ENCODE data around the gene SH3GLB1. TPM values are rescaled to one million over a fixed set of nuclear protein-coding genes. Genes with fewer than 3 reads are reported as not detected.

SH3GLB1 gene
- total and polyA plus RNA-seq, 2 of the 13 experiments (the other 11 are each of a cell fraction or from before 2014, with no cell fraction given) = 26.0 to 41.5 TPM

- TF ChIP-seq TIGD3 (CRISPR knock-in tag; IDR thresholded peaks at IDR 0.05; ENCODE audit: borderline replicate concordance) (no peak), ZC3H4 (CRISPR knock-in tag; IDR thresholded peaks at IDR 0.05; ENCODE audit: borderline replicate concordance) (no peak), ZNF660 (CRISPR knock-in tag; IDR thresholded peaks at IDR 0.05; ENCODE audit: borderline replicate concordance, low read depth) (no peak), ZNF10 (CRISPR knock-in tag; IDR thresholded peaks at IDR 0.05; ENCODE audit: borderline replicate concordance, low read depth) (no peak), MTA1 (CRISPR knock-in tag; IDR thresholded peaks at IDR 0.05; ENCODE audit: borderline replicate concordance) (no peak), ZNF235 (CRISPR knock-in tag; IDR thresholded peaks at IDR 0.05; ENCODE audit: borderline replicate concordance) (no peak), YY1 (IDR thresholded peaks at IDR 0.05; ENCODE audit: insufficient read depth, insufficient replicate concordance, low read depth, low read length) (no peak), ZSCAN22 (CRISPR knock-in tag; IDR thresholded peaks at IDR 0.05) (no peak), ELK4 (CRISPR knock-in tag; IDR thresholded peaks at IDR 0.05; ENCODE audit: borderline replicate concordance) (no peak), ZNF850 (CRISPR knock-in tag; conservative IDR thresholded peaks at IDR 0.05) (no peak), ZNF337 (CRISPR knock-in tag; IDR thresholded peaks at IDR 0.05; ENCODE audit: borderline replicate concordance, low read depth) (no peak), SOX6 (IDR thresholded peaks at IDR 0.05) (no peak), SOX6 (CRISPR knock-in tag; IDR thresholded peaks at IDR 0.05) (no peak), MIER3 (CRISPR knock-in tag; IDR thresholded peaks at IDR 0.05; ENCODE audit: borderline replicate concordance) (no peak), ZNF496 (CRISPR knock-in tag; IDR thresholded peaks at IDR 0.05; ENCODE audit: insufficient replicate concordance) (no peak)
Observed at GRCh38 chr1:86712088-86712860, 7.9 kb downstream of the SH3GLB1 start (continued).
